HEK293T (cell line): ENCODE measurements around the gene CDCP1.

Experiments
- CTCF ChIA-PET: fragments of 350-600 bp; formaldehyde crosslinking; extraction: SDS; loops from one replicate; lab custom pipeline; 2021; ENCODE audit warnings: antibody characterized with exemption, inconsistent platforms; lab: Yijun Ruan, JAX
- POLR2A ChIA-PET: fragments of 350-600 bp; formaldehyde crosslinking; extraction: SDS; loops from one replicate; lab custom pipeline; 2020; ENCODE audit warnings: antibody characterized with exemption, inconsistent platforms; lab: Yijun Ruan, JAX
- DNase-seq: peaks from one replicate; pipeline ENCODE4 v3.0.0; 2012; ENCODE audit warnings: mixed read lengths; ENCODE audit errors: extremely low spot score
- ARNT ChIP-seq: fragments of 450-650 bp; IDR thresholded peaks from 2 replicates; pipeline ENCODE4 v1.6.1; 2017; ENCODE audit warnings: mild to moderate bottlenecking
- BHLHE40 ChIP-seq: fragments of 450-650 bp; IDR thresholded peaks from 2 replicates; pipeline ENCODE4 v1.6.1; 2016; ENCODE audit warnings: mild to moderate bottlenecking, moderate library complexity, borderline replicate concordance
- CTBP1 ChIP-seq: fragments of 450-650 bp; IDR thresholded peaks from 2 replicates; pipeline ENCODE4 v1.6.1; 2016; ENCODE audit warnings: borderline replicate concordance
- ELF4 ChIP-seq: fragments of 450-650 bp; IDR thresholded peaks from 2 replicates; pipeline ENCODE4 v1.6.1; 2017; ENCODE audit warnings: antibody characterized with exemption
- FOXA1 ChIP-seq: fragments of 450-650 bp; IDR thresholded peaks from 2 replicates; pipeline ENCODE4 v1.6.1; 2016; ENCODE audit warnings: mild to moderate bottlenecking
- FOXK2 ChIP-seq: fragments of 450-650 bp; IDR thresholded peaks from 2 replicates; pipeline ENCODE4 v1.6.1; 2016; ENCODE audit warnings: mild to moderate bottlenecking
- FOXM1 ChIP-seq: fragments of 450-650 bp; IDR thresholded peaks from 2 replicates; pipeline ENCODE4 v1.6.1; 2017; ENCODE audit warnings: mild to moderate bottlenecking, borderline replicate concordance
- HDGF ChIP-seq: fragments of 450-650 bp; IDR thresholded peaks from 2 replicates; pipeline ENCODE4 v1.6.1; 2017; ENCODE audit warnings: antibody characterized with exemption, borderline replicate concordance
- L3MBTL2 ChIP-seq: fragments of 450-650 bp; conservative IDR thresholded peaks from 2 replicates; pipeline ENCODE4 v1.6.1; 2016; ENCODE audit warnings: mild to moderate bottlenecking
- LEF1 ChIP-seq: fragments of 450-650 bp; IDR thresholded peaks from 2 replicates; pipeline ENCODE4 v1.6.1; 2017; ENCODE audit warnings: mild to moderate bottlenecking, borderline replicate concordance
- NFRKB ChIP-seq: fragments of 450-650 bp; IDR thresholded peaks from 2 replicates; pipeline ENCODE4 v1.6.1; 2016; ENCODE audit warnings: mild to moderate bottlenecking, moderate library complexity
- SP1 ChIP-seq: fragments of 450-650 bp; IDR thresholded peaks from 2 replicates; pipeline ENCODE4 v1.6.1; 2017
- SUZ12 ChIP-seq: fragments of 450-650 bp; IDR thresholded peaks from 2 replicates; pipeline ENCODE4 v1.6.1; 2016; ENCODE audit warnings: mild to moderate bottlenecking
- TARDBP ChIP-seq: fragments of 450-650 bp; IDR thresholded peaks from 2 replicates; pipeline ENCODE4 v1.6.1; 2016
- ZNF384 ChIP-seq: fragments of 450-650 bp; IDR thresholded peaks from 2 replicates; pipeline ENCODE4 v1.6.1; 2016
- TF ChIP-seq, protein P1 (sequence below): fragments of 450-650 bp; IDR thresholded peaks from 2 replicates; pipeline ENCODE4 v1.6.1; 2016

Gene CDCP1

GRCh38 chr3:45060165-45060892 is 85.8 kb downstream of the CDCP1 start:
- TF ChIP-seq L3MBTL2, result no peak
- ChIA-PET POLR2A (no interaction called here), CTCF (no interaction called here)
- DNase-seq, result no peak

DNA sequence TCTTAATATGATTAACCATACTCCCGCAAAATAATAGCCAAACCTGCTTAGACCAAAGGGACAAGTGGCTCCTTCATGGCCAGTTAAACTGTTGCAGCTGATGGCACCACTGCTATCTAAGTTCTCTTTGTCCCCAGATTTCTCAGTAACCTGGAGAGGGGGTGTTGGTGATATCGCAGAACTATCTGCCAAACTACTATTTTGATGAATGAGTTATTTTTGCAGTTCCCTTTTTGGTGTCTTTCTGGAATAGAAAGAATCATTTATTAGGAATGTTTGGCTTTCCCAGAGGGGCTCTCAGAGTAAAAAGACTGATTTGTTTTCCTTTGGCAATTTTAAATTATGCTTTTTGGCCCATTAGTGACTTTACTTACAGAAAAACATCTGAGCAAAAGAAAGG is 87.0 kb downstream of the CDCP1 start:
- ChIA-PET POLR2A (no interaction called here), CTCF (no interaction called here)
- no peak for TF ChIP-seq SUZ12
- TF ChIP-seq CTBP1, result no peak
- no peak for TF ChIP-seq BHLHE40
- no peak for TF ChIP-seq FOXK2
- no peak for TF ChIP-seq FOXM1
- no peak for TF ChIP-seq L3MBTL2
- TF ChIP-seq, protein P1, sequence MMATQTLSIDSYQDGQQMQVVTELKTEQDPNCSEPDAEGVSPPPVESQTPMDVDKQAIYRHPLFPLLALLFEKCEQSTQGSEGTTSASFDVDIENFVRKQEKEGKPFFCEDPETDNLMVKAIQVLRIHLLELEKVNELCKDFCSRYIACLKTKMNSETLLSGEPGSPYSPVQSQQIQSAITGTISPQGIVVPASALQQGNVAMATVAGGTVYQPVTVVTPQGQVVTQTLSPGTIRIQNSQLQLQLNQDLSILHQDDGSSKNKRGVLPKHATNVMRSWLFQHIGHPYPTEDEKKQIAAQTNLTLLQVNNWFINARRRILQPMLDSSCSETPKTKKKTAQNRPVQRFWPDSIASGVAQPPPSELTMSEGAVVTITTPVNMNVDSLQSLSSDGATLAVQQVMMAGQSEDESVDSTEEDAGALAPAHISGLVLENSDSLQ, result no peak
- no peak for TF ChIP-seq TARDBP
- no peak for TF ChIP-seq FOXA1
- TF ChIP-seq ELF4, result no peak
- TF ChIP-seq HDGF, result no peak
- no peak for TF ChIP-seq NFRKB
- TF ChIP-seq SP1, result no peak
- TF ChIP-seq ZNF384, result no peak
- no peak for TF ChIP-seq ARNT
- no peak for TF ChIP-seq LEF1

GRCh38 chr3:45057557-45057956 is 88.6 kb downstream of the CDCP1 start:
- POLR2A ChIA-PET, result no interaction called here
- TF ChIP-seq BHLHE40, result no peak
- no peak for TF ChIP-seq FOXA1
- no peak for TF ChIP-seq HDGF
- no peak for TF ChIP-seq LEF1
- TF ChIP-seq SUZ12, result no peak
- no peak for TF ChIP-seq ZNF384
- TF ChIP-seq FOXK2, result no peak
- no peak for TF ChIP-seq TARDBP
- no peak for DNase-seq
- CTCF ChIA-PET, result interaction anchor here (0.8 kb wide), 1 partner anchor 19 kb away, joined by 4 read pairs; no protein-coding TSS in a partner anchor

More for the DNA sequence above, 87.0 kb downstream of the CDCP1 start:
- DNase-seq, result no peak

- ChIA-PET POLR2A (no interaction called here), CTCF (interaction anchor here (0.8 kb wide), 1 partner anchor 19 kb away, joined by 4 read pairs; no protein-coding TSS in a partner anchor)
- DNase-seq, result no peak
- TF ChIP-seq FOXK2 (no peak), FOXM1 (no peak), HDGF (no peak), L3MBTL2 (no peak), ELF4 (no peak), BHLHE40 (no peak), SP1 (no peak), TARDBP (no peak), CTBP1 (no peak), SUZ12 (no peak), LEF1 (no peak), ARNT (no peak), FOXA1 (no peak), ZNF384 (no peak), NFRKB (no peak)
- TF ChIP-seq, protein P1, result no peak
Observed at GRCh38 chr3:45056608-45057301, 89.4 kb downstream of the CDCP1 start.

GRCh38 chr3:45055411-45056143 is 90.6 kb downstream of the CDCP1 start:
- DNase-seq, result no peak
- TF ChIP-seq SP1, result no peak
- no peak for TF ChIP-seq SUZ12
- TF ChIP-seq FOXA1, result no peak
- TF ChIP-seq BHLHE40, result no peak
- TF ChIP-seq, protein P1, result no peak
- ChIA-PET POLR2A (interaction anchor here (0.7 kb wide), 1 partner anchor 1056 kb away, joined by 3 read pairs; no protein-coding TSS in a partner anchor), CTCF (interaction anchor here (0.6 to 1.4 kb wide), 6 partner anchors 10 to 155 kb away, joined by 3 to 6 read pairs (median 4); no protein-coding TSS in a partner anchor)
